Stimulated activated CD4-positive, alpha-beta T cell treated with anti-CD3 and anti-CD28 coated beads, Interleukin-15, amount 100 ng/mL, for 24 hours (primary cell): ENCODE results near the gene AUTS2.

Source experiments
- DNase-seq: peaks from one replicate; pipeline ENCODE4 v3.0.0-alpha.2; 2020

AUTS2 gene

GRCh38 chr7:70660819-70661191 lies 1062.5 kb downstream of the AUTS2 start:
- DNase-seq = no peak

- DNase-seq = no peak
Observed at GRCh38 chr7:70663680-70664079, 1065.4 kb downstream of the AUTS2 start.

GRCh38 chr7:70665997-70666396 lies 1067.7 kb downstream of the AUTS2 start:
- DNase-seq = no peak

- DNase-seq = no peak
Observed at GRCh38 chr7:70667406-70667805, 1069.1 kb downstream of the AUTS2 start.

- DNase-seq = no peak
Observed at GRCh38 chr7:70668606-70669358, 1070.5 kb downstream of the AUTS2 start.

GRCh38 chr7:70669854-70670253 lies 1071.6 kb downstream of the AUTS2 start:
- DNase-seq = no peak

- DNase-seq = no peak
Observed at GRCh38 chr7:70670288-70670687, 1072.0 kb downstream of the AUTS2 start.

GRCh38 chr7:70673778-70674570 lies 1075.7 kb downstream of the AUTS2 start:
- DNase-seq = no peak

GRCh38 chr7:70674571-70675010 lies 1076.3 kb downstream of the AUTS2 start:
- no peak for DNase-seq

- DNase-seq = no peak
Observed at GRCh38 chr7:70676243-70676642, 1078.0 kb downstream of the AUTS2 start.

- DNase-seq = no peak
Observed at GRCh38 chr7:70678621-70679251, 1080.5 kb downstream of the AUTS2 start.

- DNase-seq = peak; percentile 17
Observed at GRCh38 chr7:70679661-70680060, 1081.4 kb downstream of the AUTS2 start.

GRCh38 chr7:70680306-70680705 lies 1082.0 kb downstream of the AUTS2 start:
- DNase-seq = no peak

- no peak for DNase-seq
Observed at GRCh38 chr7:70680743-70681468, 1082.6 kb downstream of the AUTS2 start.

GRCh38 chr7:70681469-70682350 lies 1083.4 kb downstream of the AUTS2 start:
- peak; percentile 31 for DNase-seq

GRCh38 chr7:70684173-70684572 lies 1085.9 kb downstream of the AUTS2 start:
- no peak for DNase-seq

- no peak for DNase-seq
Observed at GRCh38 chr7:70693321-70693685, 1095.0 kb downstream of the AUTS2 start.

GRCh38 chr7:70693686-70694433 lies 1095.6 kb downstream of the AUTS2 start:
- peak; percentile 57 for DNase-seq

- peak; percentile 26 for DNase-seq
Observed at GRCh38 chr7:70694434-70694970, 1096.2 kb downstream of the AUTS2 start.

GRCh38 chr7:70694971-70695794 lies 1096.9 kb downstream of the AUTS2 start:
- no peak for DNase-seq
